CD4-positive, CD25-positive, alpha-beta regulatory T cell (primary cell): Measurements from ENCODE around the gene PLCE1. TPM values are rescaled to one million over a fixed set of nuclear protein-coding genes. Genes with fewer than 3 reads are reported as not detected.

Source experiments
- ATAC-seq, 2 donors: fragments of 150-1000 bp; cut with Tn5 transposase; one replicate each; pipeline ENCODE4 v1.10.0; 2021; ENCODE audit warnings: low read depth in 2 of 2, moderate number of reproducible peaks in 2 of 2, moderate library complexity in 1 of 2
- DNase-seq, 3 donors: peaks; one replicate each; pipeline versions ENCODE4 v3.0.0 to v3.0.0-alpha.2; 2012 to 2022; ENCODE audit warnings: mixed read lengths in 1 of 3
- H3K27ac ChIP-seq: one replicate; pipeline ENCODE4 v1.7.0; 2013; ENCODE audit warnings: mild to moderate bottlenecking, low read length; ENCODE audit not compliant: insufficient read depth, poor library complexity, severe bottlenecking
- H3K27me3 ChIP-seq: one replicate; pipeline ENCODE4 v1.7.0; 2013; ENCODE audit warnings: low read length; ENCODE audit not compliant: control insufficient read depth, insufficient read depth
- H3K36me3 ChIP-seq: one replicate; pipeline ENCODE4 v1.7.0; 2013; ENCODE audit warnings: mild to moderate bottlenecking, low read length, moderate library complexity; ENCODE audit not compliant: control insufficient read depth, insufficient read depth
- H3K4me1 ChIP-seq: 2 replicates; pipeline ENCODE4 v1.7.0; 2013; ENCODE audit warnings: mild to moderate bottlenecking, low read length; ENCODE audit not compliant: insufficient read depth, control insufficient read depth, poor library complexity, severe bottlenecking
- H3K4me3 ChIP-seq: one replicate; pipeline ENCODE4 v1.7.0; 2013; ENCODE audit warnings: low read depth, mild to moderate bottlenecking, low read length, moderate library complexity
- H3K9me3 ChIP-seq, 2 experiments: 1 replicate in 1 of 2; 2 replicates in 1 of 2; pipeline ENCODE4 v1.7.0; 2013; ENCODE audit warnings: low read length in 2 of 2, mild to moderate bottlenecking in 1 of 2, moderate library complexity in 1 of 2; ENCODE audit not compliant: control insufficient read depth in 2 of 2
- H3K27ac Mint-ChIP-seq, 3 donors: one replicate each; pipeline ENCODE4 v1.8.0; 2020 to 2022; ENCODE audit warnings: mild to moderate bottlenecking in 3 of 3, mixed read lengths in 3 of 3, moderate library complexity in 2 of 3
- H3K27me3 Mint-ChIP-seq: one replicate; pipeline ENCODE4 v1.8.0; 2022; ENCODE audit warnings: mild to moderate bottlenecking, mixed read lengths
- H3K36me3 Mint-ChIP-seq: one replicate; pipeline ENCODE4 v1.8.0; 2020; ENCODE audit warnings: mixed read lengths
- H3K4me1 Mint-ChIP-seq, 4 donors: one replicate each; pipeline ENCODE4 v1.8.0; 2020 to 2022; ENCODE audit warnings: mixed read lengths in 4 of 4, mild to moderate bottlenecking in 1 of 4
- H3K4me3 Mint-ChIP-seq, 4 donors: one replicate each; pipeline ENCODE4 v1.8.0; 2020 to 2022; ENCODE audit warnings: mild to moderate bottlenecking in 4 of 4, mixed read lengths in 4 of 4, moderate library complexity in 3 of 4
- H3K9me3 Mint-ChIP-seq, 7 donors: one replicate each; pipeline ENCODE4 v1.8.0; 2020 to 2022; ENCODE audit warnings: mixed read lengths in 7 of 7, mild to moderate bottlenecking in 3 of 7, moderate library complexity in 2 of 7
- polyA plus RNA-seq, 4 donors: library from polyadenylated mRNA; unstranded; fragments of 300-500 nt; fragmentation: Illumina TruSeq; gene quantifications; one replicate each; pipeline ENCODE4 v1.2.3, GENCODE V29; 2021
- total RNA-seq: library from RNA; stranded (reverse); gene quantifications from one replicate; pipeline ENCODE4 v1.2.3, GENCODE V29; 2022

PLCE1 gene
- total and polyA plus RNA-seq, 5 donors from 2014 or later, result 0.05 to 0.17 (median 0.09) TPM; not detected in 1

- no peak overlapping the region for H3K27ac ChIP-seq
- ATAC-seq, result no peak
- Mint-ChIP-seq H3K27ac (no peak overlapping the region), H3K4me1 (no peaks in the 10 kb centered on the region), H3K36me3 (no peaks in the 10 kb centered on the region), H3K27me3 (peaks cover 9% of the 10 kb centered on the region), H3K9me3 (no peaks in the 10 kb centered on the region), H3K4me3 (no peak overlapping the region)
- no peaks in the 10 kb centered on the region for H3K36me3 ChIP-seq
- no peaks in the 10 kb centered on the region for H3K27me3 ChIP-seq
- no peak overlapping the region for H3K4me3 ChIP-seq
- no peak for DNase-seq
- H3K4me1 ChIP-seq, result no peaks in the 10 kb centered on the region
- no peaks in the 10 kb centered on the region for H3K9me3 ChIP-seq
Observed at GRCh38 chr10:93977442-93977841, 16.3 kb upstream of the PLCE1 start.

- Mint-ChIP-seq H3K27me3 (peaks cover 3% of the 10 kb centered on the region), H3K36me3 (no peaks in the 10 kb centered on the region), H3K9me3 (no peaks in the 10 kb centered on the region), H3K27ac (no peak overlapping the region), H3K4me3 (no peak overlapping the region), H3K4me1 (no peaks in the 10 kb centered on the region)
- Histone ChIP-seq H3K27me3 (no peaks in the 10 kb centered on the region), H3K4me3 (no peak overlapping the region), H3K4me1 (no peaks in the 10 kb centered on the region), H3K27ac (no peak overlapping the region), H3K36me3 (no peaks in the 10 kb centered on the region), H3K9me3 (no peaks in the 10 kb centered on the region)
- ATAC-seq, result no peak
- no peak for DNase-seq
Observed at GRCh38 chr10:93980486-93980885, 13.2 kb upstream of the PLCE1 start.

DNA sequence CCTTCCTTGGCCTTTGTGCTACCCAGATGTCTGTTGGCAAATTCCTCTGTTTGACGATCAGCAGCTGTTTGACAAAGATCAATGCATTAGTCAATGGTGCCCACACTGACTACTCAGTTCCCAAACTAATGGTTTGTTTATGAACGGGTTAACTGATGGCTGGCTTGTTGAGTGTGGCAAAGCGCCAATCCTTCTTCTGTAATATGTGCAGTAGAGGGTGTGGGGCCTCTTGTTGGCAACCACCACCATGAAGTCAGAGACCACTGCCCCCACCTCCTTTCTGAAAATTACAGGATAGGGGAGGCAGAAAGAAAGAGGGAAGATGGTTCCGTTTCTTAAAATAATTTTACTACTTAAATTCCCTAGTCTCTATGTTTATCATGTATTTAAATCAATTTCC is 2.6 kb upstream of the PLCE1 start:
- DNase-seq (no peak), ATAC-seq (no peak)
- no peak overlapping the region for H3K4me3 Mint-ChIP-seq
- no peak overlapping the region for H3K27ac Mint-ChIP-seq
- H3K9me3 Mint-ChIP-seq, result peaks cover 0 to 6% (median 0%) of the 10 kb centered on the region in 7 donors
- H3K27me3 ChIP-seq, result peaks cover 23% of the 10 kb centered on the region
- H3K9me3 ChIP-seq, result no peaks in the 10 kb centered on the region
- peaks cover 0 to 12% (median 3%) of the 10 kb centered on the region in 4 donors for H3K4me1 Mint-ChIP-seq
- no peak overlapping the region for H3K27ac ChIP-seq
- H3K36me3 Mint-ChIP-seq, result no peaks in the 10 kb centered on the region
- H3K27me3 Mint-ChIP-seq, result peaks cover 49% of the 10 kb centered on the region
- H3K4me1 ChIP-seq, result no peaks in the 10 kb centered on the region
- no peaks in the 10 kb centered on the region for H3K36me3 ChIP-seq
- H3K4me3 ChIP-seq, result no peak overlapping the region

GRCh38 chr10:93991596-93992284 is 2.0 kb upstream of the PLCE1 start:
- H3K4me1 Mint-ChIP-seq, result peaks cover 0 to 12% (median 3%) of the 10 kb centered on the region in 4 donors
- peaks cover 0 to 8% (median 0%) of the 10 kb centered on the region in 7 donors for H3K9me3 Mint-ChIP-seq
- H3K27me3 Mint-ChIP-seq, result peaks cover 54% of the 10 kb centered on the region
- DNase-seq, result no peak
- H3K4me3 Mint-ChIP-seq, result no peak overlapping the region
- Histone ChIP-seq H3K36me3 (no peaks in the 10 kb centered on the region), H3K4me3 (no peak overlapping the region), H3K27me3 (peaks cover 26% of the 10 kb centered on the region), H3K4me1 (no peaks in the 10 kb centered on the region), H3K9me3 (no peaks in the 10 kb centered on the region), H3K27ac (no peak overlapping the region)
- H3K36me3 Mint-ChIP-seq, result no peaks in the 10 kb centered on the region
- no peak overlapping the region for H3K27ac Mint-ChIP-seq
- no peak for ATAC-seq

GRCh38 chr10:93992400-93993030 is 1.2 kb upstream of the PLCE1 start:
- H3K9me3 Mint-ChIP-seq, result peaks cover 0 to 7% (median 0%) of the 10 kb centered on the region in 7 donors
- Histone ChIP-seq H3K27ac (no peak overlapping the region), H3K27me3 (peaks cover 22% of the 10 kb centered on the region), H3K9me3 (no peaks in the 10 kb centered on the region), H3K4me3 (no peak overlapping the region), H3K36me3 (no peaks in the 10 kb centered on the region), H3K4me1 (no peaks in the 10 kb centered on the region)
- no peaks in the 10 kb centered on the region for H3K36me3 Mint-ChIP-seq
- peak overlapping the region in 1 of 4 donors; percentile 69 for H3K4me3 Mint-ChIP-seq
- peaks cover 58% of the 10 kb centered on the region for H3K27me3 Mint-ChIP-seq
- ATAC-seq (no peak), DNase-seq (no peak)
- H3K27ac Mint-ChIP-seq, result no peak overlapping the region
- peaks cover 0 to 12% (median 3%) of the 10 kb centered on the region in 4 donors for H3K4me1 Mint-ChIP-seq

- Mint-ChIP-seq H3K9me3 (peaks cover 0 to 7% (median 0%) of the 10 kb centered on the region in 7 donors), H3K4me1 (peaks cover 0 to 12% (median 3%) of the 10 kb centered on the region in 4 donors), H3K36me3 (no peaks in the 10 kb centered on the region), H3K27me3 (peaks cover 60% of the 10 kb centered on the region), H3K4me3 (peak overlapping the region in 1 of 4 donors; percentile 24), H3K27ac (no peak overlapping the region)
- no peaks in the 10 kb centered on the region for H3K4me1 ChIP-seq
- no peak overlapping the region for H3K27ac ChIP-seq
- no peak for DNase-seq
- ATAC-seq, result no peak
- no peaks in the 10 kb centered on the region for H3K36me3 ChIP-seq
- no peak overlapping the region for H3K4me3 ChIP-seq
- H3K9me3 ChIP-seq, result no peaks in the 10 kb centered on the region
- peaks cover 22% of the 10 kb centered on the region for H3K27me3 ChIP-seq
Observed at GRCh38 chr10:93993414-93993781, 333 bp upstream of the PLCE1 start.

DNA sequence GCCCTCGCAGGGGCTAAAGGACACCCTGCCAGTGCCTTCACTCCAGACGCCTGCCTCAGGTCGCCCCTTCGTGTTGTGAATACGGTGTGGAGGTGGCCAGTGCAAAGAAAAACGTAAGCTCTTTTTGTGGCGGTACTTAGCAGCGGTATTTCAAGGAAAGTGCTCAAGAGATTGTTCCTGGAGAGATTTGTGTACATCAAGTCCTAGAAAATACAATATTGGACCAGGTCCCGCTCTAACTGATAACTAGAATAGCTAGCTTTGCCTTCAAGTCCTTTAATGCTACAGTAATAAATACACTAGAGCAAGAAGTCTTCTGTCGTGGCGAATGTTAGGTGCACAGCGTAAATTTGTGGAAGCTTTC is 689 bp downstream of the PLCE1 start:
- H3K27ac Mint-ChIP-seq, result no peak overlapping the region
- ATAC-seq, result no peak

GRCh38 chr10:93995182-93995581 is 1.5 kb downstream of the PLCE1 start:
- DNase-seq, result no peak
- Mint-ChIP-seq H3K4me3 (no peak overlapping the region), H3K36me3 (no peaks in the 10 kb centered on the region), H3K27me3 (peaks cover 71% of the 10 kb centered on the region), H3K4me1 (peaks cover 0 to 12% (median 3%) of the 10 kb centered on the region in 4 donors), H3K27ac (no peak overlapping the region), H3K9me3 (peaks cover 0 to 6% (median 0%) of the 10 kb centered on the region in 7 donors)
- no peak for ATAC-seq
- H3K36me3 ChIP-seq, result no peaks in the 10 kb centered on the region
- H3K4me3 ChIP-seq, result no peak overlapping the region
- H3K27me3 ChIP-seq, result peaks cover 22% of the 10 kb centered on the region
- H3K9me3 ChIP-seq, result no peaks in the 10 kb centered on the region
- H3K27ac ChIP-seq, result no peak overlapping the region
- no peaks in the 10 kb centered on the region for H3K4me1 ChIP-seq

More for the DNA sequence above, 689 bp downstream of the PLCE1 start:
- no peaks in the 10 kb centered on the region for H3K36me3 ChIP-seq
- Mint-ChIP-seq H3K36me3 (no peaks in the 10 kb centered on the region), H3K9me3 (peaks cover 0 to 7% (median 0%) of the 10 kb centered on the region in 7 donors), H3K4me3 (no peak overlapping the region), H3K4me1 (peaks cover 0 to 12% (median 3%) of the 10 kb centered on the region in 4 donors), H3K27me3 (peaks cover 66% of the 10 kb centered on the region)
- H3K27ac ChIP-seq, result no peak overlapping the region
- H3K9me3 ChIP-seq, result no peaks in the 10 kb centered on the region
- H3K27me3 ChIP-seq, result peaks cover 22% of the 10 kb centered on the region
- H3K4me3 ChIP-seq, result no peak overlapping the region
- DNase-seq, result no peak
- no peaks in the 10 kb centered on the region for H3K4me1 ChIP-seq
